Measurements from ENCODE around the gene NUP93. TPM values are rescaled to one million over a fixed set of nuclear protein-coding genes. Genes with fewer than 3 reads are reported as not detected.

Gene NUP93
- total and polyA plus RNA-seq, 4 donors, result 27.4 to 59.9 (median 51.2) TPM

DNA sequence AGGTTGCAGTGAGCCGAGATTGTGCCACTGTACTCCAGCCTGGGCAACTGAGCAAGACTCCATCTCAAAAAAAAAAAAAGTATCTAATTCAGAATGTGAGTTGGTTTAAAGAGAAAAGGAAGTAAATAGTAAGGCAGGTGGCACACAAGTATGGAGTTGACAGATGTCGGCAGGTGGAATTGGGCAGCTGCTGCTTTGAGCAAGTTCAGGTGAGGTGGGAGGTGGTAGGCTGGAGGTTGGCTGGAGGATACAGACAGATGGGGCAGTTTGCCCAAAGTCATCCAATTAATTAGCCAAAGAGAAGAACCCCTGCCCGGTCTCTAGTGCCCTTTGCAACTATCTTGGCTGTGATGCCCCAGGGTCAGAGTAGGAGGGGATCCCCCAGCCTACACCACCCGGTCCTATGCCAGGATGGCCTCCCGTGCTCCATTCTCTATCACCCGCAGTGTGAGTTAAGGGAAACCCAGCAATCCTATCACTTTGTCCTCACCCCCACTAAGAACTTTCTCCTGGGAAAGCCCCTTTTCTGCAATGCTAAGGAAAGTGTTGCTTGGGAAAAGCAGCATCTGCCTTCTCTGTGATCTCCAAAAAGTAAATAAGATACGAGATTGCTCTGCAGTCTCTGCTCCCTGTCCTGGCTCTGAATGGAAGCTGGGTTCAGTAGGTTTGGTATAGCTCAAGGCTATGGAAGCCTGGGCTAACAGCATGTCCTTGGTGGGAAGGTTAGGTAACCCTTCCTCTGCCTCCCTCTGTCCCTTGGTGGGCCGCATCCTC, 167.3 kb downstream of the NUP93 start:
- no peak overlapping the region for H3K27ac ChIP-seq (ENCODE audit: low read depth in 1 of 2, low read length in 1 of 2)
- no peak overlapping the region for H3K9ac ChIP-seq (ENCODE audit: insufficient read depth in 1 of 2, low read length in 2 of 2)
- DNase-seq (no peak), ATAC-seq (ENCODE audit: insufficient read depth, low FRiP score) (no peak)
- H3K36me3 ChIP-seq (ENCODE audit: control insufficient read depth in 4 of 4, insufficient read depth in 4 of 4, low read length in 4 of 4), result no peaks in the 10 kb centered on the region
- H3K4me1 ChIP-seq (ENCODE audit: control insufficient read depth in 5 of 5, insufficient read depth in 5 of 5, low read length in 5 of 5), result no peaks in the 10 kb centered on the region
- no peak overlapping the region for H3K4me3 ChIP-seq
- peaks cover 0 to 2% (median 0%) of the 10 kb centered on the region in 3 donors for H3K27me3 ChIP-seq (ENCODE audit: control insufficient read depth in 3 of 3, insufficient read depth in 3 of 3, low read length in 2 of 3)
- no peak for TF ChIP-seq CTCF (IDR thresholded peaks at IDR 0.05; ENCODE audit: control extremely low read depth, extremely low read depth)
- WGBS, 2 donors, result 83 to 91% methylated on average over 8 of the region's 8 CpGs
- no peaks in the 10 kb centered on the region for H3K9me3 ChIP-seq (ENCODE audit: control insufficient read depth in 4 of 4, insufficient read depth in 3 of 4, low read length in 3 of 4)

- Histone ChIP-seq H3K36me3 (ENCODE audit: control insufficient read depth in 4 of 4, insufficient read depth in 4 of 4, low read length in 4 of 4) (no peaks in the 10 kb centered on the region), H3K4me1 (ENCODE audit: control insufficient read depth in 5 of 5, insufficient read depth in 5 of 5, low read length in 5 of 5) (no peaks in the 10 kb centered on the region), H3K9ac (ENCODE audit: insufficient read depth in 1 of 2, low read length in 2 of 2) (no peak overlapping the region), H3K4me3 (no peak overlapping the region), H3K9me3 (ENCODE audit: control insufficient read depth in 4 of 4, insufficient read depth in 3 of 4, low read length in 3 of 4) (no peaks in the 10 kb centered on the region), H3K27me3 (ENCODE audit: control insufficient read depth in 3 of 3, insufficient read depth in 3 of 3, low read length in 2 of 3) (peaks cover 0 to 2% (median 0%) of the 10 kb centered on the region in 3 donors), H3K27ac (ENCODE audit: low read depth in 1 of 2, low read length in 1 of 2) (no peak overlapping the region)
- no peak for DNase-seq
- no peak for TF ChIP-seq CTCF (IDR thresholded peaks at IDR 0.05; ENCODE audit: control extremely low read depth, extremely low read depth)
- ATAC-seq (ENCODE audit: insufficient read depth, low FRiP score), result no peak
- 55 to 84% methylated on average over 8 of the region's 8 CpGs for WGBS, 2 donors
These were observed 168.9 kb downstream of the NUP93 start for GRCh38 chr16:56898847-56899246.

Small RNA genes within 50 kb of the gene (small RNA-seq; reads per million reads assigned to genes)
- 0.17 reads per million for gene MIR138-2 (ENCODE audit: low replicate concordance)

Other genes starting within 250 kb of the NUP93 start
- gene BBS2, start 210.1 kb upstream of the NUP93 start, total RNA-seq, result 10 to 100 TPM; 37.5 to 70.0 TPM
- 10 to 100 TPM; 14.0 to 28.6 TPM for gene BBS2, start 210.1 kb upstream of the NUP93 start, polyA plus RNA-seq
- gene MT4, start 165.1 kb upstream of the NUP93 start, total RNA-seq, result not detected
- not detected for gene MT4, start 165.1 kb upstream of the NUP93 start, polyA plus RNA-seq
- not detected for gene MT3, start 140.6 kb upstream of the NUP93 start, total RNA-seq
- 1 to 10 TPM; 1.3 to 4.4 TPM for gene MT3, start 140.6 kb upstream of the NUP93 start, polyA plus RNA-seq
- 100 to 1,000 TPM in 1 of 2 donors, 10 to 100 TPM in 1; 17.6 to 521 TPM for gene MT2A, start 121.5 kb upstream of the NUP93 start, total RNA-seq
- gene MT2A, start 121.5 kb upstream of the NUP93 start, polyA plus RNA-seq, result 1,000 to 10,000 TPM in 1 of 2 donors, 100 to 1,000 TPM in 1; 903 to 1,104 TPM
- gene MT1E, start 104.3 kb upstream of the NUP93 start, total RNA-seq, result 100 to 1,000 TPM in 1 of 2 donors, 10 to 100 TPM in 1; 22.1 to 251 TPM
- gene MT1E, start 104.3 kb upstream of the NUP93 start, polyA plus RNA-seq, result 100 to 1,000 TPM in 1 of 2 donors, 10 to 100 TPM in 1; 66.9 to 746 TPM
- 10 to 100 TPM in 1 of 2 donors, under 1 TPM in 1; 0.88 to 51.9 TPM for gene MT1M, start 97.5 kb upstream of the NUP93 start, total RNA-seq
- 100 to 1,000 TPM in 1 of 2 donors, 10 to 100 TPM in 1; 35.2 to 251 TPM for gene MT1M, start 97.5 kb upstream of the NUP93 start, polyA plus RNA-seq
- gene MT1A, start 91.5 kb upstream of the NUP93 start, total RNA-seq, result 10 to 100 TPM in 1 of 2 donors, 1 to 10 TPM in 1; 1.1 to 36.2 TPM
- gene MT1A, start 91.5 kb upstream of the NUP93 start, polyA plus RNA-seq, result 100 to 1,000 TPM in 1 of 2 donors, 10 to 100 TPM in 1; 66.7 to 438 TPM
- not detected for gene MT1B, start 78.2 kb upstream of the NUP93 start, total RNA-seq
- gene MT1B, start 78.2 kb upstream of the NUP93 start, polyA plus RNA-seq, result not detected
- 10 to 100 TPM in 1 of 2 donors, 1 to 10 TPM in 1; 3.6 to 30.9 TPM for gene MT1F, start 72.2 kb upstream of the NUP93 start, total RNA-seq
- 10 to 100 TPM; 10.9 to 42.0 TPM for gene MT1F, start 72.2 kb upstream of the NUP93 start, polyA plus RNA-seq
- 10 to 100 TPM in 1 of 2 donors, 1 to 10 TPM in 1; 3.5 to 38.1 TPM for gene MT1G, start 62.1 kb upstream of the NUP93 start, total RNA-seq
- 100 to 1,000 TPM; 118 to 140 TPM for gene MT1G, start 62.1 kb upstream of the NUP93 start, polyA plus RNA-seq
- gene MT1H, start 60.3 kb upstream of the NUP93 start, total RNA-seq, result 1 to 10 TPM in 1 of 2 donors, not detected in 1; 4.4 TPM
- 10 to 100 TPM in 1 of 2 donors, 1 to 10 TPM in 1; 1.9 to 10.3 TPM for gene MT1H, start 60.3 kb upstream of the NUP93 start, polyA plus RNA-seq
- gene MT1X, start 47.7 kb upstream of the NUP93 start, total RNA-seq, result 100 to 1,000 TPM in 1 of 2 donors, 10 to 100 TPM in 1; 39.3 to 248 TPM
- 100 to 1,000 TPM; 364 to 989 TPM for gene MT1X, start 47.7 kb upstream of the NUP93 start, polyA plus RNA-seq
- not detected for gene SLC12A3, start 135.1 kb downstream of the NUP93 start, total RNA-seq
- gene SLC12A3, start 135.1 kb downstream of the NUP93 start, polyA plus RNA-seq, result under 1 TPM; 0.04 to 0.07 TPM
- 100 to 1,000 TPM; 159 to 219 TPM for gene HERPUD1, start 202.0 kb downstream of the NUP93 start, total RNA-seq
- gene HERPUD1, start 202.0 kb downstream of the NUP93 start, polyA plus RNA-seq, result 100 to 1,000 TPM in 1 of 2 donors, 10 to 100 TPM in 1; 70.5 to 128 TPM
- 1 to 10 TPM in 1 of 2 donors, under 1 TPM in 1; 0.71 to 8.4 TPM for gene CETP, start 231.8 kb downstream of the NUP93 start, total RNA-seq
- under 1 TPM; 0.72 to 0.94 TPM for gene CETP, start 231.8 kb downstream of the NUP93 start, polyA plus RNA-seq